Astrocyte (in vitro differentiated cells and primary cell): Measurements from ENCODE around the gene STPG3. TPM values are rescaled to one million over a fixed set of nuclear protein-coding genes. Genes with fewer than 3 reads are reported as not detected.

Experiments
- DNase-seq: peaks from one replicate; pipeline ENCODE4 v3.0.0-alpha.2; 2010; ENCODE audit warnings: low read depth
- FAIRE-seq: peaks from 2 replicates; lab custom pipeline; 2011; peaks lifted over from hg19 to GRCh38; lab: Jason Lieb, UNC
- H2AFZ ChIP-seq: 2 replicates; pipeline ENCODE4 v1.6.0; 2012; ENCODE audit warnings: low read depth, low read length, inconsistent platforms
- H3K27ac ChIP-seq: 2 replicates; pipeline ENCODE4 v1.5.1; 2011; ENCODE audit warnings: low read depth, low read length, inconsistent platforms
- H3K27me3 ChIP-seq: 2 replicates; pipeline ENCODE4 v1.6.0; 2011; ENCODE audit warnings: low read length, inconsistent platforms; ENCODE audit not compliant: insufficient read depth
- H3K36me3 ChIP-seq: 2 replicates; pipeline ENCODE4 v1.5.1; 2011; ENCODE audit warnings: low read length, inconsistent platforms; ENCODE audit not compliant: insufficient read depth
- H3K4me1 ChIP-seq: 2 replicates; pipeline ENCODE4 v1.5.1; 2011; ENCODE audit warnings: low read length, inconsistent platforms; ENCODE audit not compliant: insufficient read depth
- H3K4me2 ChIP-seq: 2 replicates; pipeline ENCODE4 v1.6.0; 2012; ENCODE audit warnings: low read length, inconsistent platforms
- H3K4me3 ChIP-seq: 2 replicates; pipeline ENCODE4 v1.5.1; 2011; ENCODE audit warnings: low read depth, mild to moderate bottlenecking, low read length, inconsistent platforms; ENCODE audit not compliant: insufficient read depth
- H3K79me2 ChIP-seq: 2 replicates; pipeline ENCODE4 v1.6.0; 2012; ENCODE audit warnings: mild to moderate bottlenecking, low read length, inconsistent platforms; ENCODE audit not compliant: insufficient read depth
- H3K9ac ChIP-seq: 2 replicates; pipeline ENCODE4 v1.6.0; 2012; ENCODE audit warnings: mild to moderate bottlenecking, low read length, inconsistent platforms
- H3K9me3 ChIP-seq: 2 replicates; pipeline ENCODE4 v1.5.1; 2012; ENCODE audit warnings: low read depth, mild to moderate bottlenecking, low read length, inconsistent platforms; ENCODE audit not compliant: insufficient read depth
- H4K20me1 ChIP-seq: 2 replicates; pipeline ENCODE4 v1.6.0; 2012; ENCODE audit warnings: low read length, inconsistent platforms; ENCODE audit not compliant: insufficient read depth
- H3K27ac Mint-ChIP-seq: one replicate; pipeline ENCODE4 v1.8.0; 2021; ENCODE audit warnings: mild to moderate bottlenecking, mixed read lengths; ENCODE audit not compliant: unreplicated experiment
- H3K27me3 Mint-ChIP-seq: one replicate; pipeline ENCODE4 v1.8.0; 2021; ENCODE audit warnings: low read depth, mixed read lengths; ENCODE audit not compliant: unreplicated experiment
- H3K36me3 Mint-ChIP-seq: one replicate; pipeline ENCODE4 v1.8.0; 2021; ENCODE audit warnings: low read depth, mixed read lengths; ENCODE audit not compliant: unreplicated experiment
- H3K4me1 Mint-ChIP-seq: one replicate; pipeline ENCODE4 v1.8.0; 2021; ENCODE audit warnings: low read depth, mixed read lengths; ENCODE audit not compliant: unreplicated experiment
- H3K4me3 Mint-ChIP-seq: one replicate; pipeline ENCODE4 v1.8.0; 2021; ENCODE audit warnings: mild to moderate bottlenecking, moderate library complexity, mixed read lengths; ENCODE audit not compliant: unreplicated experiment
- H3K9me3 Mint-ChIP-seq: one replicate; pipeline ENCODE4 v1.8.0; 2021; ENCODE audit warnings: mild to moderate bottlenecking, mixed read lengths; ENCODE audit not compliant: unreplicated experiment
- EZH2 ChIP-seq: IDR thresholded peaks from 2 replicates; pipeline ENCODE4 v1.6.1; 2012; ENCODE audit warnings: mild to moderate bottlenecking, low read length, inconsistent platforms; ENCODE audit not compliant: insufficient read depth
- total RNA-seq: library from RNA; stranded (reverse); gene quantifications from 2 replicates; pipeline ENCODE4 v1.2.1, GENCODE V29; 2021
- TF ChIP-seq, protein P1 (sequence below): IDR thresholded peaks from 2 replicates; pipeline ENCODE4 v1.5.1; 2011; ENCODE audit warnings: low read depth, mild to moderate bottlenecking, inconsistent platforms, low read length, moderate library complexity; ENCODE audit not compliant: insufficient read depth

STPG3 gene
- total RNA-seq, 1 donor from 2014 or later, result not detected

DNA sequence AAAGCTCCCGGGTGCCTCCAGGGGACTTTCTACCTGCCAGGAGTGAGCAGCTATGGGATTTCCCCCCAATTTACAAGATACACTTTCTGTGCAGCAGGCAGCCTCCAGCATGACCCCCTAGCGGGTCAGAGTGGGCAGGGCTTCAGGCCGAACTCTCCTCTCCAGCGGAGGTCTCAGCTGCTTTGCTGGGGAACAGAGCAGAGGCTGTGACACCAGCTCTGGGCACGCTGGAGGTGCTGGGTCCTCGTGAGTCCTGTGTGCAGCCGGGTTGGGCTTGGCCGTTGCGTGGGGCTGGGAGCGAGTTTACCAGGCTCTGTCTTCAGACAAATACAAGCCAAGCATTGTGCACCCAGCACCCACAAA, 48.1 kb downstream of the STPG3 start:
- H3K27me3 Mint-ChIP-seq, result peaks cover 9% of the 10 kb centered on the region
- Histone ChIP-seq H3K4me1 (peaks cover 38% of the 10 kb centered on the region), H2AFZ (peak overlapping the region; percentile 37), H4K20me1 (peaks cover 3% of the 10 kb centered on the region), H3K4me2 (peak overlapping the region; percentile 68), H3K36me3 (no peaks in the 10 kb centered on the region), H3K9ac (peak overlapping the region; percentile 16), H3K27me3 (peaks cover 8% of the 10 kb centered on the region), H3K9me3 (peaks cover 3% of the 10 kb centered on the region), H3K27ac (no peak overlapping the region), H3K79me2 (no peaks in the 10 kb centered on the region), H3K4me3 (no peak overlapping the region)
- H3K9me3 Mint-ChIP-seq, result no peaks in the 10 kb centered on the region
- no peak for FAIRE-seq
- H3K27ac Mint-ChIP-seq, result no peak overlapping the region
- TF ChIP-seq, protein P1, sequence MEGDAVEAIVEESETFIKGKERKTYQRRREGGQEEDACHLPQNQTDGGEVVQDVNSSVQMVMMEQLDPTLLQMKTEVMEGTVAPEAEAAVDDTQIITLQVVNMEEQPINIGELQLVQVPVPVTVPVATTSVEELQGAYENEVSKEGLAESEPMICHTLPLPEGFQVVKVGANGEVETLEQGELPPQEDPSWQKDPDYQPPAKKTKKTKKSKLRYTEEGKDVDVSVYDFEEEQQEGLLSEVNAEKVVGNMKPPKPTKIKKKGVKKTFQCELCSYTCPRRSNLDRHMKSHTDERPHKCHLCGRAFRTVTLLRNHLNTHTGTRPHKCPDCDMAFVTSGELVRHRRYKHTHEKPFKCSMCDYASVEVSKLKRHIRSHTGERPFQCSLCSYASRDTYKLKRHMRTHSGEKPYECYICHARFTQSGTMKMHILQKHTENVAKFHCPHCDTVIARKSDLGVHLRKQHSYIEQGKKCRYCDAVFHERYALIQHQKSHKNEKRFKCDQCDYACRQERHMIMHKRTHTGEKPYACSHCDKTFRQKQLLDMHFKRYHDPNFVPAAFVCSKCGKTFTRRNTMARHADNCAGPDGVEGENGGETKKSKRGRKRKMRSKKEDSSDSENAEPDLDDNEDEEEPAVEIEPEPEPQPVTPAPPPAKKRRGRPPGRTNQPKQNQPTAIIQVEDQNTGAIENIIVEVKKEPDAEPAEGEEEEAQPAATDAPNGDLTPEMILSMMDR, result no peak
- TF ChIP-seq EZH2, result no peak
- DNase-seq, result no peak
- H3K36me3 Mint-ChIP-seq, result no peaks in the 10 kb centered on the region
- H3K4me3 Mint-ChIP-seq, result peak overlapping the region; percentile 27
- H3K4me1 Mint-ChIP-seq, result peaks cover 8% of the 10 kb centered on the region

DNA sequence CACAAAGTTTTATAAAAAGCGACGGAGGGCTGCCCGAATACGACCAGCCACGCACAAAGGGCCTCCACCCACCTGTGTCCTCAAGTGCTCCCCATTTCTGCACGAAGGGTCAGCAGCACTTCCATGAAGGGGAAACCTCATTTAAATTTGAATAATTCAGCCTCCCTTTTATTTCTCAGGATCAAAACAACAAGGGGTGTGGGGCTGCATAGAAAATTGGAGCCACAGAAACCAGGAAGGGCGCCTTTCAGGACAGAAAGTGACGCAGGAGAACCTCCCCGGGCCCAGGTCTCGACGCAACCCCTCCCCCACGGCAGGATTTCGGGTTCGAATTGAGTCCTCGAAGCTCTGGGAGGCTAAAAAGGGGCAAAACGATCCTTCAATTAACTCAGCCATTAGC, 48.9 kb downstream of the STPG3 start:
- no peak overlapping the region for H3K9ac ChIP-seq
- peaks cover 8% of the 10 kb centered on the region for H3K27me3 ChIP-seq

DNA sequence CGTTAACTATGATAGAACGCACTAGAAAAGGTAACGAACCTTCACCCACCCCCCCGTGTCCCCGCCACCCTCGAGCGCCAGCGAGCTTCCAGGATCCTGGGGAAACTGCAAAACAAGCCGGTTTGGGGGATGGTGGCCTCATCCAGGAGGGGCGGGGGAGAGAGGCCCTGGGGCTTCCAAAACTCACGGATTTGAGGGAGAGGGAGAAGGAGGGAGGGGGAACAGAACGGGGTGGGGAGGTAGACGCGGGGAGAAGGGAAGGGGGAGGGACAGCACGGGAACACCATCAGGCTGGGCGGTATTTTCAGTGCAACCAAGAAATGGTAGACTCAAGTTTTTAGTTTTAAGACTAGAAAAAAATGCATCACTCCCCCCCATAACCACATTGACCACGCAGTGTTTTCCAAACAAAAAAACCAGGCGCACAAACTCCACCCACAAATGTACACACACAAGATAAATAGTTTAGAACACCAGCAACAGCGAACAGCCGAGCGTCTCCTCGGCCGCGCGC, 49.5 kb downstream of the STPG3 start:
- H3K4me3 Mint-ChIP-seq, result peak overlapping the region; percentile 92
- no peak overlapping the region for H3K27ac ChIP-seq
- FAIRE-seq, result no peak

More for the DNA sequence above, 48.9 kb downstream of the STPG3 start:
- Mint-ChIP-seq H3K9me3 (no peaks in the 10 kb centered on the region), H3K27me3 (peaks cover 5% of the 10 kb centered on the region), H3K4me3 (peak overlapping the region; percentile 92), H3K27ac (no peak overlapping the region), H3K36me3 (no peaks in the 10 kb centered on the region), H3K4me1 (peaks cover 8% of the 10 kb centered on the region)
- Histone ChIP-seq H3K4me1 (peaks cover 41% of the 10 kb centered on the region), H3K9me3 (no peaks in the 10 kb centered on the region), H3K27ac (no peak overlapping the region), H3K79me2 (no peaks in the 10 kb centered on the region), H3K36me3 (no peaks in the 10 kb centered on the region), H3K4me2 (peak overlapping the region; percentile 65), H4K20me1 (peaks cover 3% of the 10 kb centered on the region), H2AFZ (no peak overlapping the region), H3K4me3 (no peak overlapping the region)
- TF ChIP-seq EZH2, result no peak
- TF ChIP-seq, protein P1, result no peak
- FAIRE-seq, result no peak
- DNase-seq, result no peak

More for the DNA sequence above, 49.5 kb downstream of the STPG3 start:
- no peaks in the 10 kb centered on the region for H3K36me3 ChIP-seq
- peak overlapping the region; percentile 51 for H3K4me3 ChIP-seq
- Mint-ChIP-seq H3K27me3 (peaks cover 5% of the 10 kb centered on the region), H3K4me1 (peaks cover 8% of the 10 kb centered on the region), H3K27ac (peak overlapping the region; percentile 81), H3K36me3 (no peaks in the 10 kb centered on the region), H3K9me3 (no peaks in the 10 kb centered on the region)
- H4K20me1 ChIP-seq, result peaks cover 3% of the 10 kb centered on the region
- TF ChIP-seq, protein P1, result no peak
- no peak for TF ChIP-seq EZH2
- no peak for DNase-seq
- peaks cover 8% of the 10 kb centered on the region for H3K27me3 ChIP-seq
- H3K79me2 ChIP-seq, result no peaks in the 10 kb centered on the region
- H3K9ac ChIP-seq, result peak overlapping the region; percentile 57
- H3K9me3 ChIP-seq, result no peaks in the 10 kb centered on the region
- H3K4me2 ChIP-seq, result peak overlapping the region; percentile 88
- H2AFZ ChIP-seq, result peak overlapping the region; percentile 84
- H3K4me1 ChIP-seq, result peaks cover 45% of the 10 kb centered on the region
